Prostate gland (tissue), 2 donors: ENCODE measurements around the gene CDKL4. TPM values are rescaled to one million over a fixed set of nuclear protein-coding genes. Genes with fewer than 3 reads are reported as not detected.

ENCODE experiments used
- DNase-seq: peaks from one replicate; pipeline ENCODE4 v3.0.0-alpha.2; 2019; ENCODE audit warnings: low spot score
- H3K27ac ChIP-seq, 2 donors: fragments of 200-600 bp; sonication (generic); 2 replicates each; pipeline ENCODE4 v1.5.1; 2017 to 2019
- H3K27me3 ChIP-seq: fragments of 200-600 bp; sonication (generic); replicated peaks from 2 replicates; pipeline ENCODE4 v1.5.1; 2019; ENCODE audit not compliant: insufficient read depth
- H3K36me3 ChIP-seq, 2 donors: fragments of 200-600 bp; sonication (generic); 1 replicate in 1 of 2; 2 replicates in 1 of 2; pipeline versions ENCODE4 v1.5.1 to v1.8.1; 2017 to 2019
- H3K4me1 ChIP-seq: fragments of 200-600 bp; sonication (generic); replicated peaks from 2 replicates; pipeline ENCODE4 v1.5.1; 2019
- H3K4me3 ChIP-seq, 2 donors: fragments of 200-600 bp; sonication (generic); 2 replicates each; pipeline ENCODE4 v1.5.1; 2017 to 2019
- H3K9me3 ChIP-seq: fragments of 200-600 bp; sonication (generic); 2 replicates; pipeline ENCODE4 v1.5.1; 2017
- CTCF ChIP-seq, 4 experiments: fragments of 200-600 bp in 2 of 4; fragments of 450-650 bp in 2 of 4; sonication (generic) in 2 of 4; IDR thresholded peaks; 1 replicate in 3 of 4; 2 replicates in 1 of 4; pipeline ENCODE4 v1.5.1; 2016 to 2019; ENCODE audit warnings: antibody characterized with exemption in 4 of 4, mild to moderate bottlenecking in 2 of 4, moderate library complexity in 2 of 4
- POLR2A ChIP-seq: fragments of 450-650 bp; IDR thresholded peaks from one replicate; pipeline ENCODE4 v1.6.1; 2016; ENCODE audit warnings: antibody characterized with exemption, mild to moderate bottlenecking
- POLR2AphosphoS5 ChIP-seq: sonication (generic); formaldehyde crosslinking; IDR thresholded peaks from one replicate; pipeline ENCODE4 v1.6.1; 2017; ENCODE audit warnings: antibody characterized with exemption
- WGBS: methylation state at CpG from one replicate; pipeline ENCODE4 v1.1.5; 2018; 5-methylcytosine and 5-hydroxymethylcytosine counted together
- intact Hi-C: fragments of 100-400 bp; cut with DNase I; formaldehyde crosslinking; loops from one replicate; pipeline ENCODE4 v1.14.2; 2022
- total RNA-seq, 2 donors: library from RNA; depleted of rRNA; stranded (reverse); fragments of >200 nt; gene quantifications; one replicate each; pipeline ENCODE4 v1.1.0, GENCODE V29; 2016

Gene CDKL4
- total RNA-seq, 2 donors from 2014 or later, result not detected

- DNase-seq, result no peak
- intact Hi-C loops, result no loop called here
- no peak for TF ChIP-seq POLR2AphosphoS5
- no peak for TF ChIP-seq CTCF (IDR thresholded peaks at IDR 0.05)
- no peak for TF ChIP-seq POLR2A
- 56% methylated on average over 12 of the region's 12 CpGs for WGBS
- no peaks in the 10 kb centered on the region for H3K9me3 ChIP-seq
- no peaks in the 10 kb centered on the region for H3K27me3 ChIP-seq
- H3K36me3 ChIP-seq, result no peaks in the 10 kb centered on the region
- no peak overlapping the region for H3K4me3 ChIP-seq
- H3K27ac ChIP-seq, result no peak overlapping the region
- H3K4me1 ChIP-seq, result no peaks in the 10 kb centered on the region
Measured at GRCh38 chr2:39216346-39217191, 27.2 kb downstream of the CDKL4 start.

GRCh38 chr2:39215545-39215944 is 28.2 kb downstream of the CDKL4 start:
- no peaks in the 10 kb centered on the region for H3K4me1 ChIP-seq
- no peaks in the 10 kb centered on the region for H3K27me3 ChIP-seq
- 86% methylated on average over 2 of the region's 2 CpGs for WGBS
- intact Hi-C loops, result no loop called here
- no peaks in the 10 kb centered on the region for H3K9me3 ChIP-seq
- no peaks in the 10 kb centered on the region for H3K36me3 ChIP-seq
- no peak for DNase-seq
- H3K4me3 ChIP-seq, result no peak overlapping the region
- TF ChIP-seq CTCF (IDR thresholded peaks at IDR 0.05), result no peak
- TF ChIP-seq POLR2AphosphoS5, result no peak
- TF ChIP-seq POLR2A, result no peak
- no peak overlapping the region for H3K27ac ChIP-seq

GRCh38 chr2:39213015-39213414 is 30.8 kb downstream of the CDKL4 start:
- intact Hi-C loops, result no loop called here
- 98% methylated on average over 1 of the region's 1 CpG for WGBS
- H3K27me3 ChIP-seq, result no peaks in the 10 kb centered on the region

GRCh38 chr2:39210846-39211245 is 32.9 kb downstream of the CDKL4 start:
- 63% methylated on average over 1 of the region's 1 CpG for whole genome bisulfite sequencing

More at GRCh38 chr2:39213015-39213414, 30.8 kb downstream of the CDKL4 start:
- no peaks in the 10 kb centered on the region for H3K9me3 ChIP-seq
- no peak for DNase-seq
- H3K4me3 ChIP-seq, result no peak overlapping the region
- H3K36me3 ChIP-seq, result no peaks in the 10 kb centered on the region
- TF ChIP-seq POLR2AphosphoS5 (no peak), POLR2A (no peak), CTCF (IDR thresholded peaks at IDR 0.05) (no peak)
- no peak overlapping the region for H3K27ac ChIP-seq
- no peaks in the 10 kb centered on the region for H3K4me1 ChIP-seq

More at GRCh38 chr2:39210846-39211245, 32.9 kb downstream of the CDKL4 start:
- intact Hi-C loops, result no loop called here
- Histone ChIP-seq H3K9me3 (no peaks in the 10 kb centered on the region), H3K27me3 (no peaks in the 10 kb centered on the region), H3K4me3 (no peak overlapping the region), H3K36me3 (no peaks in the 10 kb centered on the region), H3K4me1 (no peaks in the 10 kb centered on the region), H3K27ac (no peak overlapping the region)
- no peak for DNase-seq
- TF ChIP-seq POLR2AphosphoS5 (no peak), CTCF (IDR thresholded peaks at IDR 0.05) (no peak), POLR2A (no peak)
